Stimulated activated CD4-positive, alpha-beta T cell treated with anti-CD3 and anti-CD28 coated beads, Interleukin-1b, Interleukin-23, amount 100 ng/mL, for 4 hours (primary cell): ENCODE measurements around the gene PRKG1.

Experiments used
- DNase-seq, 2 donors: peaks; one replicate each; pipeline ENCODE4 v3.0.0-alpha.2; 2020; ENCODE audit warnings: low read depth in 2 of 2

PRKG1 gene

GRCh38 chr10:52313933-52314821 lies 1239.9 kb downstream of the PRKG1 start, which contains the start of gene DKK1:
Gene DKK1, plus strand, starts transcription at chr10:52314281. Its CDS starts 154 bp downstream, at chr10:52314435.
- DNase-seq: no peak

- DNase-seq: no peak
Measured at GRCh38 chr10:52314822-52315552, 1240.7 kb downstream of the PRKG1 start.

GRCh38 chr10:52316001-52316400 lies 1241.7 kb downstream of the PRKG1 start:
- no peak for DNase-seq

- DNase-seq: no peak
Measured at GRCh38 chr10:52316500-52316899, 1242.2 kb downstream of the PRKG1 start.

GRCh38 chr10:52318136-52318701 lies 1243.9 kb downstream of the PRKG1 start:
- DNase-seq: no peak

- no peak for DNase-seq
Measured at GRCh38 chr10:52318822-52319464, 1244.7 kb downstream of the PRKG1 start.

GRCh38 chr10:52319926-52320325 lies 1245.6 kb downstream of the PRKG1 start:
- DNase-seq: no peak

GRCh38 chr10:52322323-52322722 lies 1248.0 kb downstream of the PRKG1 start:
- no peak for DNase-seq

- no peak for DNase-seq
Measured at GRCh38 chr10:52322936-52323335, 1248.6 kb downstream of the PRKG1 start.

GRCh38 chr10:52326382-52326781 lies 1252.1 kb downstream of the PRKG1 start:
- DNase-seq: no peak

GRCh38 chr10:52331638-52332364 lies 1257.5 kb downstream of the PRKG1 start:
- DNase-seq: no peak

GRCh38 chr10:52332815-52333214 lies 1258.5 kb downstream of the PRKG1 start:
- no peak for DNase-seq

GRCh38 chr10:52334595-52334994 lies 1260.3 kb downstream of the PRKG1 start:
- DNase-seq: no peak

GRCh38 chr10:52335665-52336064 lies 1261.4 kb downstream of the PRKG1 start:
- no peak for DNase-seq

GRCh38 chr10:52337225-52337624 lies 1262.9 kb downstream of the PRKG1 start:
- DNase-seq: no peak

- DNase-seq: no peak
Measured at GRCh38 chr10:52343439-52343838, 1269.2 kb downstream of the PRKG1 start.

- DNase-seq: no peak
Measured at GRCh38 chr10:52346394-52347326, 1272.4 kb downstream of the PRKG1 start.

GRCh38 chr10:52347327-52347667 lies 1273.0 kb downstream of the PRKG1 start:
- no peak for DNase-seq
